OCI-LY3 (cell line): ENCODE data around the gene ATP2B3.

Source experiments
- H2AFZ ChIP-seq: fragments of 200-600, 300-600 bp; shearing (Covaris generic); 2 replicates; pipeline ENCODE4 v1.6.0; 2014; ENCODE audit warnings: antibody characterized with exemption, low read depth, low read length
- H3K27ac ChIP-seq: fragments of 200-600, 300-600 bp; sonication (generic); 2 replicates; pipeline ENCODE4 v1.5.1; 2014; ENCODE audit warnings: mild to moderate bottlenecking, low read length, moderate library complexity, mixed read lengths
- H3K27me3 ChIP-seq: fragments of 200-600, 300-600 bp; sonication (generic); 2 replicates; pipeline ENCODE4 v1.6.1; 2014; ENCODE audit warnings: low read depth, low read length, mixed read lengths
- H3K36me3 ChIP-seq: fragments of 200-600, 300-600 bp; sonication (generic); replicated peaks from 2 replicates; pipeline ENCODE3; 2014; ENCODE audit warnings: low read depth, low read length, mixed read lengths
- H3K4me1 ChIP-seq: fragments of 300-600, 200-600 bp; sonication (generic); 2 replicates; pipeline ENCODE4 v1.6.1; 2014; ENCODE audit warnings: low read length, mixed read lengths
- H3K4me2 ChIP-seq: fragments of 200-600, 300-600 bp; sonication (generic); 2 replicates; pipeline ENCODE4 v1.6.1; 2014; ENCODE audit warnings: low read length, mixed read lengths
- H3K4me3 ChIP-seq: fragments of 300-600, 200-600 bp; sonication (generic); 2 replicates; pipeline ENCODE4 v1.5.1; 2014; ENCODE audit warnings: antibody characterized with exemption, mild to moderate bottlenecking, low read length, moderate library complexity
- H3K79me2 ChIP-seq: fragments of 300-600, 200-600 bp; shearing (Covaris generic); 2 replicates; pipeline ENCODE4 v1.6.1; 2014; ENCODE audit warnings: mild to moderate bottlenecking, low read length, mixed read lengths
- H3K9ac ChIP-seq: fragments of 300-600, 200-600 bp; shearing (Covaris generic); 2 replicates; pipeline ENCODE4 v1.6.0; 2014; ENCODE audit warnings: mild to moderate bottlenecking, low read length, moderate library complexity
- H3K9me3 ChIP-seq: fragments of 200-600, 300-600 bp; shearing (Covaris generic); 2 replicates; pipeline ENCODE4 v1.6.1; 2014; ENCODE audit warnings: low read length, mixed read lengths; ENCODE audit not compliant: insufficient read depth
- H4K20me1 ChIP-seq: fragments of 200-600, 300-600 bp; sonication (generic); 2 replicates; pipeline ENCODE4 v1.6.1; 2016; ENCODE audit warnings: low read length, mixed read lengths; ENCODE audit not compliant: insufficient read depth
- EZH2phosphoT487 ChIP-seq: fragments of 200-600 bp; shearing (Covaris generic); IDR thresholded peaks from 2 replicates; pipeline ENCODE4 v1.6.1; 2018; ENCODE audit warnings: antibody characterized with exemption, mixed run types, low read depth
- TF ChIP-seq, protein P1 (sequence below): fragments of 200-600, 300-600 bp; sonication (generic); IDR thresholded peaks from 2 replicates; pipeline ENCODE4 v1.5.1; 2014; ENCODE audit warnings: antibody characterized with exemption, low read length, low read depth

ATP2B3 gene

GRCh38 chrX:153622661-153623309 is 105.3 kb downstream of the ATP2B3 start:
- Histone ChIP-seq H4K20me1 (no peaks in the 10 kb centered on the region), H3K27me3 (peaks cover 7% of the 10 kb centered on the region), H3K4me2 (no peak overlapping the region), H3K4me3 (no peak overlapping the region), H3K36me3 (no peaks in the 10 kb centered on the region), H3K4me1 (no peaks in the 10 kb centered on the region), H3K79me2 (no peaks in the 10 kb centered on the region), H2AFZ (no peak overlapping the region), H3K9me3 (no peaks in the 10 kb centered on the region), H3K9ac (no peak overlapping the region), H3K27ac (no peak overlapping the region)
- TF ChIP-seq, protein P1, sequence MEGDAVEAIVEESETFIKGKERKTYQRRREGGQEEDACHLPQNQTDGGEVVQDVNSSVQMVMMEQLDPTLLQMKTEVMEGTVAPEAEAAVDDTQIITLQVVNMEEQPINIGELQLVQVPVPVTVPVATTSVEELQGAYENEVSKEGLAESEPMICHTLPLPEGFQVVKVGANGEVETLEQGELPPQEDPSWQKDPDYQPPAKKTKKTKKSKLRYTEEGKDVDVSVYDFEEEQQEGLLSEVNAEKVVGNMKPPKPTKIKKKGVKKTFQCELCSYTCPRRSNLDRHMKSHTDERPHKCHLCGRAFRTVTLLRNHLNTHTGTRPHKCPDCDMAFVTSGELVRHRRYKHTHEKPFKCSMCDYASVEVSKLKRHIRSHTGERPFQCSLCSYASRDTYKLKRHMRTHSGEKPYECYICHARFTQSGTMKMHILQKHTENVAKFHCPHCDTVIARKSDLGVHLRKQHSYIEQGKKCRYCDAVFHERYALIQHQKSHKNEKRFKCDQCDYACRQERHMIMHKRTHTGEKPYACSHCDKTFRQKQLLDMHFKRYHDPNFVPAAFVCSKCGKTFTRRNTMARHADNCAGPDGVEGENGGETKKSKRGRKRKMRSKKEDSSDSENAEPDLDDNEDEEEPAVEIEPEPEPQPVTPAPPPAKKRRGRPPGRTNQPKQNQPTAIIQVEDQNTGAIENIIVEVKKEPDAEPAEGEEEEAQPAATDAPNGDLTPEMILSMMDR = no peak
- TF ChIP-seq EZH2phosphoT487 = no peak

GRCh38 chrX:153623310-153624029 is 106.0 kb downstream of the ATP2B3 start:
- Histone ChIP-seq H3K27ac (no peak overlapping the region), H3K4me1 (no peaks in the 10 kb centered on the region), H3K4me2 (no peak overlapping the region), H3K9ac (no peak overlapping the region), H3K9me3 (no peaks in the 10 kb centered on the region), H3K36me3 (no peaks in the 10 kb centered on the region), H3K27me3 (peaks cover 4% of the 10 kb centered on the region; the same call in 1 of the 2 replicates), H3K79me2 (no peaks in the 10 kb centered on the region), H4K20me1 (no peaks in the 10 kb centered on the region), H3K4me3 (no peak overlapping the region), H2AFZ (no peak overlapping the region)
- no peak for TF ChIP-seq EZH2phosphoT487
- TF ChIP-seq, protein P1 = no peak

DNA sequence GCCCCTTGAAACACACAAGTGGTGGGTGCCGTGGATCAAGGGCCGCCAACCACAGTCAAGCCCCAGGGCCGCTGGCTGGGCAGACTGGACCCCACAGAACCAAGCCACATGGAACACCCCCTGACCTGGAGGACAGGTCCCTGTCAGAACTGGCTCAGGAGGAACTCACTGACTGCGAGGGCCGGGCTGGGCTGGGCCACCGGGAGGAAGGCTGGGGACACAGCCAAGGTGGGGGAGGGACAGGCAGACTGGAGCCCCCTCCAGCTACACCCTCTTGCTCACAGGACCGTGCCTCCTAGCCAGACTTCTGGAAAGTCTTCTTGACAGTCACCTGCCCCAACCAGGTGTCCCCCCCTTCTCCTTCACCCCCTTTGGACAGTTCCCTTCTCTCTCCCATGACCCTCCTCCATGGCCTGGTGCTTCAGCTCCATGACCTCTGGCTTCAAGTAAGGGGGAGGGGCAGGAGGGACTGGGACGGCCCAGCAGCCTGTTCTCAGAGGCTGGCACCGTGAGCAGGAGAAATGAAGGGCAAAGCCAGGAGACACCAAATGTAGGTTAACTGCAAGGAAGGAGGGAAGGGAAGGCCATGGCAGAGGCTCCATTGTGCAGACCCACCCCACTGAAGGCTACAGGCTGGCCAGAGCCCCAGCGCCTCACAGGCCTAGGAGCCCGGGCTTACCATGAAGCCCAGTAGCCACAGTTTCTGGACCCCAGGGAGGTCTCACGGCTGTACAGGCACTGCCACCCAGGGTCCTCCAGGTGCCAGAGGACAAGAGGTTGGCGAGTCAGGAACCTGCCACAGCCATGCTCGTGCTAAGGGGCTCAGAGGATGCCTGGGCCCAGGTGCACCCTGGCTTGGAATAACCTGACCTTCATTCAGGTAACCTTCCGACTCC is 107.0 kb downstream of the ATP2B3 start:
- H4K20me1 ChIP-seq = no peaks in the 10 kb centered on the region

More for the DNA sequence above, 107.0 kb downstream of the ATP2B3 start:
- Histone ChIP-seq H3K27me3 (no peaks in the 10 kb centered on the region; the same call in 1 of the 2 replicates), H3K9me3 (no peaks in the 10 kb centered on the region), H3K9ac (no peak overlapping the region), H3K79me2 (no peaks in the 10 kb centered on the region), H3K36me3 (no peaks in the 10 kb centered on the region), H3K4me3 (no peak overlapping the region), H2AFZ (no peak overlapping the region), H3K4me1 (no peaks in the 10 kb centered on the region), H3K27ac (no peak overlapping the region), H3K4me2 (no peak overlapping the region)
- TF ChIP-seq EZH2phosphoT487 = no peak
- TF ChIP-seq, protein P1 = no peak
